GM21529 (cell line): ENCODE data around the gene REC8.
A peak's percentile ranks its signal among the peaks of the same experiment; 100 is the strongest.
"Not testable (repeated sequence)": the region's sequence is repeated elsewhere in the genome, so short reads cannot be mapped to it uniquely, and the experiment has no call there.

Source experiments
- ATAC-seq: cut with Tn5 transposase; IDR thresholded peaks from one replicate; pipeline ENCODE4 v1.9.1; 2021; ENCODE audit not compliant: unreplicated experiment

The REC8 gene

DNA sequence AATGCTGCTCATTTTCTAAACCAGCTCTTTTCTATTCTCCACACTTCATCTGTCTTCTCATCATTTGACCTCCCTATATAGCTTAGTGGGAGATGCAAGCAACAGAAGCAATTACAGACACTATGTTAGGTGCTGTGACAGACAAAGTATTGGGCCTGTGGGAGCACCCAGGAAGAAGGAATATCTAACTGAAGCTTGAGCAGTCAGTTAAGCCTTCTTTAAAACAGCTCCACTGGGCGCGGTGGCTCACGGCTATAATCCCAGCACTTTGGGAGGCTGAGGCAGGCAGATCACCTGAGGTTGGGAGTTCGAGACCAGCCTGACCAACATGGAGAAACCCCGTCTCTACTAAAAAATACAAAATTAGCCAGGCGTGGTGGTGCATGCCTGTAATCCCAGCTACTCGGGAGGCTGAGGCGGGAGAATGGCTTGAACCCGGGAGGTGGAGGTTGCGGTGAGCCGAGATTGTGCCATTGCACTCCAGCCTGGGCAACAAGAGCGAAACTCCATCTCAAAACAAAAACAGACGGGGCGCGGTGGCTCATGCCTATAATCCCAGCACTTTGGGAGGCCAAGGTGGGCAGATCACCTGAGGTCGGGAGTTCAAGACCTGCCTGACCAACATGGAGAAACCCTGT, 31.5 kb downstream of the REC8 start:
- not testable (repeated sequence) for ATAC-seq

DNA sequence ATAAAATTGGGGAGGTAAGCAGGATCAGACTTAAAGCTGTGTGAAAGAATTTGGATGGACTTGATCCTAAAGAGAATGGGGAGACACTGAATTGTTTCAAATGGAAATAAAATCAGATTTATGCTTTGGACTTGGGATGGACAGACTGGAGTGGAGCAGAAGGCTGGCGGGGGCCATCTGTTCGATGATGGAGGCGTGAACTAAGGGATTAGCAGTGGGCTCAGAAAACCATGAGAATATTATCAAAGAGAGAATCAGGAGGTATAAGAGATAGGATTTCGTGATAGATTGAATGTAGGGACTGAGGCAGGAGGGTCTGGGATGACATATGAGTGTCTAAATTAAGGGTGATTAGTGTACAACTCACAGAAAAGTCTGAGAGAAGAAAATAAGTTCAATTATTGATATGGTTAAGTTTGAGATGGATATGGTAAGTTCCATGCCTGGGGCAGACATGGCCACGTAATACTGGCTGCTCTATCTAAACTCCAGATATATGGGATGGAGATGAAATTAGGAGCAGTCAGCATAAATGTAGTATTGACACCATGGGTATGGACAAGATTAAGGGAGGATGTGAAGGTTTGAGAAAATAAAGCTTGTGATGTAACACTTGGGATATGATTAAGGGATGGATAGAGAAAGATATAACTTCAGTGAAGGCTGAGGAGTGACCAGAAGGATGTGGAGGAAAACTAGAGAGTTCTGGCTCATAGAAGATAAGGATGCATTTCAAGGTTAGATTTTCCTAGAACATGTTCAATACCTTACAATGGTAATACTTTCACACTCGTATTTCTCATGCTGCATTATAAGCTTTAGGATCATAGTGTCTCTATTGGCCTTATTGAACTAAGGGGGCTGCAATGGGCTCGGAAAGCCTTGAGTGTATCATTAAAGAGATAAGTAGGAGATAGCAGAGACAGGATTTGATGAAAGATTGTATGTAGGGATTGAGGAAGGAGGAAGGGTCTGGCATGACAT, 32.6 kb downstream of the REC8 start:
- ATAC-seq = no peak

DNA sequence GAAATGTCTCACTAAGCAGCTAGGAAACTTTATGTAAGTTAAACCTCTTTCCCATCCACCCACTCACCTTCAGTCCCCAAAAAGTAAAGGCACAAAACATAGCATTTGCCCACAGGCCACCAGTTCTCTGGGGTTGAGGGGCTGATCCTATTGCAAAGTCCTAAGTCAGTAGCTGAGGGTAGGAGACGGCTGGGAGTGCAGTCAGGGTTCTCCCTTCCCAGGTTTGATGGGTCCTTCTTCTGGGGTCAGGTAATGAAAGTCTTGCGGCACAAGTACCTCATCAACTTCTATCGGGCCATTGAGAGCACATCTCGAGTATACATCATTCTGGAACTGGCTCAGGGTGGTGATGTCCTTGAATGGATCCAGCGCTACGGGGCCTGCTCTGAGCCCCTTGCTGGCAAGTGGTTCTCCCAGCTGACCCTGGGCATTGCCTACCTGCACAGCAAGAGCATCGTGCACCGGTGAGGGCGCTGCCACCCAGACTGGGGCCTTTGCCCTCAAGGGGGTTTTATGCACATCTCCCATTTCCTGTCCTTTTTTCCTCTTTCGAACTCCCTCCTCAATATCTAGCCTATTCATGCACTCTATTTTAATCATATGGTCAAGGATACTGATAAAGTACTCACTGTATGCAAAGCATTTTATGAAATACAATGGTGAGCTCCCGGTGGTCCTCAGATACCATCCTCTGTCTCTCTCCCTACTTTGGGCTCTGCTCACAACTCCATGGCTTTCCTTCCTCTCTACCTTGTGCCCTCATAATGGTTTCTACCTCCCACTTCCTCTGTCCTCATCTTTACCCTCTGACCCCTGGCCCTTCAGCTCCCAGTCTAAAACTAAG, 34.6 kb downstream of the REC8 start:
- no peak for ATAC-seq

DNA sequence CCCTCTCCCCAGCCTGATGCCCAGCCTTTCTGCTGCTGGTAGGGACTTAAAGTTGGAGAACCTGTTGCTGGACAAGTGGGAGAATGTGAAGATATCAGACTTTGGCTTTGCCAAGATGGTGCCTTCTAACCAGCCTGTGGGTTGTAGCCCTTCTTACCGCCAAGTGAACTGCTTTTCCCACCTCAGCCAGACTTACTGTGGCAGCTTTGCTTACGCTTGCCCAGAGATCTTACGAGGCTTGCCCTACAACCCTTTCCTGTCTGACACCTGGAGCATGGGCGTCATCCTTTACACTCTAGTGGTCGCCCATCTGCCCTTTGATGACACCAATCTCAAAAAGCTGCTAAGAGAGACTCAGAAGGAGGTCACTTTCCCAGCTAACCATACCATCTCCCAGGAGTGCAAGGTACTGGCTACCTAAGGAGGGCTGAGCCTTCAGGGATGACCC, 35.2 kb downstream of the REC8 start:
- ATAC-seq = no peak

GRCh38 chr14:24207625-24208024, 35.7 kb downstream of the REC8 start:
- no peak for ATAC-seq

DNA sequence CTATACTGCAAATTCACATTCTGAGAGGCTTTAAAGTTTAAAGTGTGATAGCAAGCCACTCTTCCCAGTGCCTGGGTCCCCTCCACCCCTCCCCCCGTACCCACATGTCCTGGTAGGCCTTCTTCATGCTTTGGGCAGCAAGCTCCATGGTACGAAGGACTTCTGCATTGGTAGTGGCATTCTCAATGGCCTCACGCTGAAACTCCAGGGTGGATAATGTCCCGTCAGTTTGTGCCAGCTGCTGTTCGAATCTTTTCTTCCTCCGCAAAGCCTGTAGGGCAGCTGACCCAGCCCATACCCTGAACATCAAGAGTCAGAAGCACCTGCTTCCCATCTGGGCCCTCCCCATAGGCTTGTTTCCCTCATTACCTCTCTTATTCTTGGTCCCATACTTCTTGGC, 39.4 kb downstream of the REC8 start:
- no peak for ATAC-seq

DNA sequence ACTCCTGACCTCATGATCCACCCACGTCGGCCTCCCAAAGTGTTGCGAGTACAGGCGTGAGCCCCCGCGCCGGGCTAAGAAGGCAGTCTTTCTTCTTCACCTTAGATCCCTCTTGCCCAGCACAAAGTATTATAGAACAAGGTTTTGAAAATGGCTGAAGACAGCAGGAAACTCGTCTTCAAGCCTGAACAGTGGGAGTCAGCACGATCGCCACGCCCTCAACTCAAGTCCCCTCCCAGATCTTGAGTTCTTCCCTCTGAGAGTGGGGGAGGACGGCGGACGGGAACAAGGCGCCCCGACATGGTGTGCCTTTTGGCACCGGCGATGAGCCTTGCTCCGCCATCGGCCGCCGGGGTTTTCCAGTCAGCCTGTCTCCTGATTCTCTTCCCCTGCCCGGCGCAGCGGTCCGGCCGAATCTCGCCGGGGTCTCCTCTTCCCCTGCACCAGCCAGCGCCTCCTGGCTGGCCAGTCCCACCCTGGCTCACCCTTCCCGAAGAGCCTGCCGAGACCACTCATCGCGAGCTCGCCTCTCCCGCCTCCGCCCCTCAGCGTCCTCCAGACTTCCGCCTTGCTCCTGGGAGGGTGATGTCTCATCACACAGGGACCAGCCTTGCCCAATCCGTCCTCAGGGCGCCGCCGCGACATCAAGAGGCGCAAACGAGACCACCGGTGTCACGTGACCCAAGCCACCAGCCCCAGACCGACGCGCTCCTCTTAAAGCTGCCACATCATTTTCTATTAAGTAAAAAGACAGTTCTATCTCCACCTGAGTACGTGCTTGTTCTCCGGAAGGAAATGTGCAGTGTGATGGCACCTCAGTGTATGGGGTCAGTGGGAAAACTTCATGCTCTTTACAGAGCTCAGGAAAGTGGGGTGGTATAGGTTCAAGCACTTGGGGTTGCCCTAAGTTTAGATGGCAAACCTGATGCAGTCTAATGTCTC, 41.3 kb downstream of the REC8 start, which contains the start of gene CHMP4A:
CHMP4A (minus strand) TSS at position 565 of the 942 bp plus-strand sequence; CDS start at position 516, 49 bp downstream.
- peak; percentile 85 for ATAC-seq

GRCh38 chr14:24213866-24214662, 42.2 kb downstream of the REC8 start:
- ATAC-seq = no peak

GRCh38 chr14:24215495-24216344, 43.8 kb downstream of the REC8 start, which contains the start of gene MDP1:
Gene MDP1, minus strand, starts transcription at chr14:24216066. Its CDS starts 111 bp downstream, at chr14:24215955.
- ATAC-seq = peak; percentile 56

DNA sequence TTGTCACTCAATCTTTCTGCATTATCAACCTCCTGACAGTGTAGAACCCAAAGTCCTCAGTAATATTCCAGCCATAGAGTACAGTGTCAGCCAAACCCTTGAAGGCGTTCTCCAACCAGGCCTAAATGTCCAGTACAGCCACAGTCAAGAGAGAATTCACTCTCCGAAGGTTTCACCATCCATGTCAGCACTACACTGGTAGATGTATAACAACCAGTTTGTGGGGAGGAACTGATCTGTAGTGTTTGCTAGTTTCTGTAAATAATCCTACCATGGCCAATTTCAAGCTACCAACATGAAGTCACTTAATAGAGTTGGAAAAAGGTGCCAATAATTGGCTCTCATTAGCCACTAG, 44.4 kb downstream of the REC8 start:
- ATAC-seq = no peak

- not testable (repeated sequence) for ATAC-seq
Measured at GRCh38 chr14:24216876-24217275, 45.0 kb downstream of the REC8 start.

- ATAC-seq = no peak
Measured at GRCh38 chr14:24219080-24219479, 47.2 kb downstream of the REC8 start.

GRCh38 chr14:24219521-24219920, 47.6 kb downstream of the REC8 start:
- ATAC-seq = no peak

- not testable (repeated sequence) for ATAC-seq
Measured at GRCh38 chr14:24222987-24223386, 51.1 kb downstream of the REC8 start.

DNA sequence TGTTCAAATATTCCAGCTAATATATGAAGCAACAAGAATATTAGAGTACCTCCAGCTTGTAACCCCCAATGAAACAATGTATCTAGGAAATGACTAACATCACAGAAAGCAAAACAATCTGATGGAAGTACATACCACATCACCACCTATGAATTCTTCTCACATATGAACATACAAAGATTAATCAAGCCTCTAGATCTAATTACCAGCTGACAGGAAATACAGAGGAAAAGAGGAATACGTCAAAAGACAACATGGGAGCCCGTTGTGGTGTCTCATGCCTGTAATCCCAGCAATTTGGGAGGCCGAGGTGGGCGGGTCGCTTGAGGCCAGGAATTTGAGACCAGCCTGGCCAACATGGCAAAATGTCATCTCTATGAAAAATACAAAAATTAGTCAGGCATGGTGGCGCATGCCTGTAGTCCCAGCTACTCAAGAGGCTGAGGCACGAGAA, 52.8 kb downstream of the REC8 start:
- ATAC-seq = no peak

- ATAC-seq = no peak
Measured at GRCh38 chr14:24226473-24226872, 54.6 kb downstream of the REC8 start.

DNA sequence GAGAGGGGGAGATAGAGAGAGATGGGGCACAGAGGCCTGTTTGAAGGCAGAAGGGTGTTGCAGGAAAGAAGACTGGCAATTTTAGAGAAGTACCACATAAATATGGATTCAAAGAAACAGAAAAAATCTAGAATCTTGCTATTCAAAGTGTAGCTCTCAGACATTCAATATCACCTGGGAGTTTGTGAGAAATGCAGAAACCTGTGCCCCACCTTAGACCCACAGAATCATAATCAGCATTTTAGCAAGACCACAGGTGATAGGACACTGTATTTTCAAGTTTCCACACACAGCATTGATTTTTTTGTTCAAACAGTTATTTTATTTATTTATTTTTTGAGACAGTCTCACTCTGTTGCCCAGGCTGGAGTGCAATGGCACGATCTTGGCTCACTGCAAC, 57.0 kb downstream of the REC8 start:
- ATAC-seq = no peak
